HG03342 (cell line): ENCODE results near the gene MYO3B.

Source experiments
- ATAC-seq: cut with Tn5 transposase; IDR thresholded peaks from one replicate; pipeline ENCODE4 v1.9.1; 2021; ENCODE audit warnings: mild to moderate bottlenecking, moderate library complexity; ENCODE audit not compliant: unreplicated experiment

Gene MYO3B

GRCh38 chr2:170501421-170502043, 323.6 kb downstream of the MYO3B start:
- no peak for ATAC-seq

GRCh38 chr2:170502361-170503130, 324.6 kb downstream of the MYO3B start:
- ATAC-seq = no peak

- no peak for ATAC-seq
Measured at GRCh38 chr2:170503563-170503962, 325.6 kb downstream of the MYO3B start.

- ATAC-seq = no peak
Measured at GRCh38 chr2:170503971-170504809, 326.2 kb downstream of the MYO3B start.

GRCh38 chr2:170504810-170505145, 326.8 kb downstream of the MYO3B start:
- no peak for ATAC-seq

- ATAC-seq = no peak
Measured at GRCh38 chr2:170505631-170506275, 327.8 kb downstream of the MYO3B start.

GRCh38 chr2:170509452-170510193, 331.7 kb downstream of the MYO3B start:
- ATAC-seq = peak; percentile 37

- ATAC-seq = no peak
Measured at GRCh38 chr2:170512266-170512665, 334.3 kb downstream of the MYO3B start.

GRCh38 chr2:170514140-170514539, 336.2 kb downstream of the MYO3B start:
- ATAC-seq = no peak

- ATAC-seq = no peak
Measured at GRCh38 chr2:170517538-170517937, 339.6 kb downstream of the MYO3B start.

- no peak for ATAC-seq
Measured at GRCh38 chr2:170518911-170519310, 341.0 kb downstream of the MYO3B start.

- ATAC-seq = no peak
Measured at GRCh38 chr2:170521299-170521698, 343.4 kb downstream of the MYO3B start.

GRCh38 chr2:170523506-170523905, 345.6 kb downstream of the MYO3B start:
- ATAC-seq = no peak

GRCh38 chr2:170524828-170525565, 347.1 kb downstream of the MYO3B start:
- peak; percentile 74 for ATAC-seq

- ATAC-seq = no peak
Measured at GRCh38 chr2:170525566-170525900, 347.6 kb downstream of the MYO3B start.

- ATAC-seq = peak; percentile 36
Measured at GRCh38 chr2:170530284-170530745, 352.4 kb downstream of the MYO3B start.

GRCh38 chr2:170530803-170531564, 353.0 kb downstream of the MYO3B start:
- ATAC-seq = no peak

GRCh38 chr2:170531876-170532275, 353.9 kb downstream of the MYO3B start:
- no peak for ATAC-seq

GRCh38 chr2:170533156-170533555, 355.2 kb downstream of the MYO3B start:
- ATAC-seq = peak; percentile 77
